Glutamatergic neuron (in vitro differentiated cells): ENCODE results near the gene SIRPA. TPM values are rescaled to one million over a fixed set of nuclear protein-coding genes. Genes with fewer than 3 reads are reported as not detected.

Experiments
- DNase-seq: peaks from one replicate; pipeline ENCODE4 v3.0.0; 2022
- H3K27ac Mint-ChIP-seq: one replicate; pipeline ENCODE4 v1.8.0; 2020; ENCODE audit warnings: mild to moderate bottlenecking, mixed read lengths, inconsistent platforms; ENCODE audit not compliant: unreplicated experiment
- H3K27me3 Mint-ChIP-seq: one replicate; pipeline ENCODE4 v1.8.0; 2020; ENCODE audit warnings: mild to moderate bottlenecking, moderate library complexity, mixed read lengths, inconsistent platforms; ENCODE audit not compliant: unreplicated experiment
- H3K36me3 Mint-ChIP-seq: one replicate; pipeline ENCODE4 v1.8.0; 2020; ENCODE audit warnings: mild to moderate bottlenecking, mixed read lengths, inconsistent platforms; ENCODE audit not compliant: unreplicated experiment
- H3K4me1 Mint-ChIP-seq: one replicate; pipeline ENCODE4 v1.8.0; 2020; ENCODE audit warnings: mild to moderate bottlenecking, low read depth, mixed read lengths, inconsistent platforms; ENCODE audit not compliant: unreplicated experiment
- H3K4me3 Mint-ChIP-seq: one replicate; pipeline ENCODE4 v1.8.0; 2020; ENCODE audit warnings: mild to moderate bottlenecking, mixed read lengths, inconsistent platforms; ENCODE audit not compliant: unreplicated experiment
- H3K9me3 Mint-ChIP-seq: one replicate; pipeline ENCODE4 v1.8.0; 2020; ENCODE audit warnings: mild to moderate bottlenecking, moderate library complexity, mixed read lengths, inconsistent platforms; ENCODE audit not compliant: unreplicated experiment
- total RNA-seq: library from RNA; stranded (reverse); fragmentation: NEBNext Ultra II Directional; extraction: Animal tissue kit (Norgen Biotek cat#: 25700); gene quantifications from one replicate; pipeline ENCODE4 v1.2.1, GENCODE V29; 2021; ENCODE audit not compliant: unreplicated experiment
- TF ChIP-seq, protein P1 (sequence below): fragments of 200-600 bp; sonication (generic); IDR thresholded peaks from one replicate; pipeline ENCODE4 v1.5.0; 2021; ENCODE audit not compliant: partially characterized antibody, unreplicated experiment

Gene SIRPA
- total RNA-seq, 1 donor from 2014 or later, result 0.34 TPM

- TF ChIP-seq, protein P1, sequence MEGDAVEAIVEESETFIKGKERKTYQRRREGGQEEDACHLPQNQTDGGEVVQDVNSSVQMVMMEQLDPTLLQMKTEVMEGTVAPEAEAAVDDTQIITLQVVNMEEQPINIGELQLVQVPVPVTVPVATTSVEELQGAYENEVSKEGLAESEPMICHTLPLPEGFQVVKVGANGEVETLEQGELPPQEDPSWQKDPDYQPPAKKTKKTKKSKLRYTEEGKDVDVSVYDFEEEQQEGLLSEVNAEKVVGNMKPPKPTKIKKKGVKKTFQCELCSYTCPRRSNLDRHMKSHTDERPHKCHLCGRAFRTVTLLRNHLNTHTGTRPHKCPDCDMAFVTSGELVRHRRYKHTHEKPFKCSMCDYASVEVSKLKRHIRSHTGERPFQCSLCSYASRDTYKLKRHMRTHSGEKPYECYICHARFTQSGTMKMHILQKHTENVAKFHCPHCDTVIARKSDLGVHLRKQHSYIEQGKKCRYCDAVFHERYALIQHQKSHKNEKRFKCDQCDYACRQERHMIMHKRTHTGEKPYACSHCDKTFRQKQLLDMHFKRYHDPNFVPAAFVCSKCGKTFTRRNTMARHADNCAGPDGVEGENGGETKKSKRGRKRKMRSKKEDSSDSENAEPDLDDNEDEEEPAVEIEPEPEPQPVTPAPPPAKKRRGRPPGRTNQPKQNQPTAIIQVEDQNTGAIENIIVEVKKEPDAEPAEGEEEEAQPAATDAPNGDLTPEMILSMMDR, result no peak
- no peak overlapping the region for H3K4me3 Mint-ChIP-seq
- peaks cover 6% of the 10 kb centered on the region for H3K9me3 Mint-ChIP-seq
- H3K4me1 Mint-ChIP-seq, result peaks cover 11% of the 10 kb centered on the region
- H3K27me3 Mint-ChIP-seq, result peaks cover 4% of the 10 kb centered on the region
- DNase-seq, result no peak
- H3K27ac Mint-ChIP-seq, result no peak overlapping the region
- no peaks in the 10 kb centered on the region for H3K36me3 Mint-ChIP-seq
Measured at GRCh38 chr20:1871807-1872458, 23.3 kb upstream of the SIRPA start.

- Mint-ChIP-seq H3K27me3 (peaks cover 4% of the 10 kb centered on the region), H3K4me3 (no peak overlapping the region), H3K27ac (no peak overlapping the region), H3K4me1 (peaks cover 8% of the 10 kb centered on the region), H3K36me3 (no peaks in the 10 kb centered on the region), H3K9me3 (peaks cover 6% of the 10 kb centered on the region)
- DNase-seq, result no peak
- TF ChIP-seq, protein P1, result no peak
Measured at GRCh38 chr20:1872459-1873097, 22.6 kb upstream of the SIRPA start.

GRCh38 chr20:1874450-1875182, 20.6 kb upstream of the SIRPA start:
- Mint-ChIP-seq H3K4me1 (peaks cover 8% of the 10 kb centered on the region), H3K36me3 (no peaks in the 10 kb centered on the region), H3K27me3 (peaks cover 4% of the 10 kb centered on the region), H3K9me3 (peaks cover 2% of the 10 kb centered on the region), H3K4me3 (no peak overlapping the region), H3K27ac (no peak overlapping the region)
- TF ChIP-seq, protein P1, result no peak
- DNase-seq, result no peak

DNA sequence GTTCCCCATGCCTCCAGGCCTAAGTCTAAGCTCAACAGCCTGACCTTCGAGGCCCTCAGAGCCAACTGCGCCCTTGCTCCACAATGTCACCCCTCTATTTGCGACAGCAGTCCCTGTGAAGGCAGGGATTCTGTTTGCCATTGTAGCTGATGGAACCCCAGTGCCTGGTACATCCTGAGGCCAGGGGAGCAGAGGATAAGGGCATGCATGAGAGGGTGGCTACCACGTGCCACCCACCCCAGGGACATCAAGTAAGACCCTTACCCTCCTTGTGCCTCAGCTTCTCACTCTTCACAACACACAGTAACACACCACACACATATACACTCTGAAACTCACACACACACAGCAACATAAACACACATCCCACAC, 20.0 kb upstream of the SIRPA start:
- DNase-seq, result no peak
- no peak overlapping the region for H3K27ac Mint-ChIP-seq
- TF ChIP-seq, protein P1, result no peak
- H3K4me3 Mint-ChIP-seq, result no peak overlapping the region
- peaks cover 6% of the 10 kb centered on the region for H3K4me1 Mint-ChIP-seq
- H3K9me3 Mint-ChIP-seq, result peaks cover 3% of the 10 kb centered on the region
- peaks cover 4% of the 10 kb centered on the region for H3K27me3 Mint-ChIP-seq
- H3K36me3 Mint-ChIP-seq, result no peaks in the 10 kb centered on the region

DNA sequence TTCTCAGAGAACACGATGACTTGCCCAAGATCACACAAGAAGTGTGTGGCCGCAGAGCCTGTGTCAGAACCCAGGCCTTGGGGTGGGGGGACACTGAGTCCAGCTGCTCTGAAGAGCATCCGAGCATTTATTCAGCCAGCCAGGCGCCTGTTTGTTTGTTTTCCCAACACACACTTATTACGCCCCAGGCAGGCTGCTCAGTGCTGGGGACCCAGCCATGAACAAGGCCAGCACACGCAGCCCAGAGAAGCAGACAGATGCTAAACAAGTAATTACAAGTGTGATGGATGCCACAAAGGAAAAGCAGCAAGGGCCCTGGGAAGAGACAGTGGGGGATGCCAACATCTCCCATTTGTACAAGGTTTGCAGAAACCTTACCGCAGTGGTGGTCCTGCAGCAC, 19.4 kb upstream of the SIRPA start:
- Mint-ChIP-seq H3K27me3 (peaks cover 4% of the 10 kb centered on the region), H3K4me1 (peaks cover 6% of the 10 kb centered on the region), H3K27ac (no peak overlapping the region), H3K9me3 (peaks cover 4% of the 10 kb centered on the region), H3K4me3 (no peak overlapping the region), H3K36me3 (no peaks in the 10 kb centered on the region)
- DNase-seq, result no peak
- TF ChIP-seq, protein P1, result no peak
